HCT116 (cell line): Measurements from ENCODE around the gene CA11. TPM values are rescaled to one million over a fixed set of nuclear protein-coding genes. Genes with fewer than 3 reads are reported as not detected.

ENCODE experiments used
- ATAC-seq: fragments of 200-7000 bp; cut with Tn5 transposase; 2 replicates; pipeline ENCODE4 v1.9.1; 2020; ENCODE audit warnings: mild to moderate bottlenecking, moderate library complexity
- BruUV-seq: library from RNA; stranded (reverse); fragments of 400-500 nt; replicated peaks from 2 replicates; lab custom pipeline; 2021; lab: Mats Ljungman, UMichigan
- CTCF ChIA-PET: fragments of 300-600 bp; sonication (Branson Sonifier 250); formaldehyde crosslinking; loops from one replicate; lab custom pipeline; 2021; ENCODE audit warnings: antibody characterized with exemption; lab: Charles Lee
- POLR2A ChIA-PET: fragments of 300-600, 350-600 bp; sonication (Branson Sonifier 250); formaldehyde crosslinking; loops from one replicate; lab custom pipeline; 2021; ENCODE audit warnings: antibody characterized with exemption; lab: Charles Lee
- RAD21 ChIA-PET, 2 experiments: fragments of 300-600 bp; sonication (Branson Sonifier 250); formaldehyde crosslinking; loops; one replicate each; lab custom pipeline; 2023; ENCODE audit warnings: low total read pairs in 2 of 2; ENCODE audit not compliant: uncharacterized antibody in 2 of 2, unreplicated experiment in 2 of 2, low non-redundant PET in 1 of 2; lab: Charles Lee
- DNase-seq: peaks from one replicate; pipeline ENCODE4 v3.0.0-alpha.2; 2010; ENCODE audit warnings: low read depth, low spot score
- H2AFZ ChIP-seq: fragments of 200-600 bp; shearing (Covaris generic), sonication (generic); 2 replicates; pipeline ENCODE4 v1.6.1; 2017; ENCODE audit warnings: low read depth, mixed run types, mixed read lengths, antibody characterized with exemption, low read length; ENCODE audit not compliant: poor library complexity, severe bottlenecking
- H3K27ac ChIP-seq: 2 replicates; pipeline ENCODE4 v1.5.1; 2012; ENCODE audit warnings: low read depth, low read length
- H3K27me3 ChIP-seq: fragments of 200-600 bp; sonication (generic); 2 replicates; pipeline ENCODE4 v1.6.1; 2016; ENCODE audit warnings: mixed run types, low read length, mixed read lengths; ENCODE audit not compliant: insufficient read depth
- H3K36me3 ChIP-seq, 2 experiments: fragments of 200-500 bp in 1 of 2; fragments of 200-600 bp in 1 of 2; sonication (Bioruptor generic) in 1 of 2; sonication (generic) in 1 of 2; 2 replicates each; pipeline versions ENCODE4 v1.5.1 to v1.6.1; 2014 to 2016; ENCODE audit warnings: low read length in 2 of 2, inconsistent platforms in 1 of 2, mixed read lengths in 1 of 2, mixed run types in 1 of 2; ENCODE audit not compliant: insufficient read depth in 2 of 2, control insufficient read depth in 1 of 2
- H3K4me1 ChIP-seq, 2 experiments: fragments of 200-600 bp in 1 of 2; sonication (generic) in 1 of 2; 2 replicates each; pipeline versions ENCODE4 v1.5.1 to v1.6.1; 2012 to 2017; ENCODE audit warnings: low read length in 2 of 2, inconsistent platforms in 1 of 2, mild to moderate bottlenecking in 1 of 2, mixed read lengths in 1 of 2, mixed run types in 1 of 2, moderate library complexity in 1 of 2; ENCODE audit not compliant: insufficient read depth in 2 of 2, control insufficient read depth in 1 of 2
- H3K4me2 ChIP-seq: fragments of 200-600 bp; sonication (generic); 2 replicates; pipeline ENCODE4 v1.6.1; 2017; ENCODE audit warnings: mixed run types, low read length, mixed read lengths
- H3K4me3 ChIP-seq, 2 experiments: fragments of 200-600 bp in 1 of 2; sonication (generic) in 1 of 2; replicated peaks in 1 of 2; 2 replicates each; pipeline ENCODE4 v1.5.1; 2011 to 2016; ENCODE audit warnings: low read length in 2 of 2, control low read depth in 1 of 2, low read depth in 1 of 2, mild to moderate bottlenecking in 1 of 2, mixed read lengths in 1 of 2, mixed run types in 1 of 2
- H3K79me2 ChIP-seq: fragments of 200-600 bp; sonication (generic); 2 replicates; pipeline ENCODE4 v1.6.1; 2017; ENCODE audit warnings: mild to moderate bottlenecking, mixed run types, low read length, moderate library complexity, mixed read lengths; ENCODE audit not compliant: insufficient read depth
- H3K9ac ChIP-seq: fragments of 200-600 bp; sonication (generic); 2 replicates; pipeline ENCODE4 v1.6.1; 2016; ENCODE audit warnings: low read length, mixed read lengths
- H3K9me2 ChIP-seq: fragments of 200-600 bp; sonication (generic), shearing (Covaris generic); 2 replicates; pipeline ENCODE4 v1.6.1; 2017; ENCODE audit warnings: mixed run types, mild to moderate bottlenecking, moderate library complexity; ENCODE audit not compliant: insufficient read depth
- H3K9me3 ChIP-seq, 2 experiments: fragments of 200-500 bp in 1 of 2; fragments of 200-600 bp in 1 of 2; sonication (Bioruptor generic) in 1 of 2; sonication (generic) in 1 of 2; 2 replicates each; pipeline ENCODE4 v1.6.1; 2014 to 2017; ENCODE audit warnings: low read length in 2 of 2, mixed read lengths in 2 of 2, inconsistent platforms in 1 of 2, low read depth in 1 of 2, mild to moderate bottlenecking in 1 of 2, mixed run types in 1 of 2, moderate library complexity in 1 of 2; ENCODE audit not compliant: control insufficient read depth in 1 of 2, insufficient read depth in 1 of 2
- H4K20me1 ChIP-seq: fragments of 200-600 bp; sonication (generic), shearing (Covaris generic); 2 replicates; pipeline ENCODE4 v1.6.1; 2017; ENCODE audit warnings: mixed run types, mild to moderate bottlenecking, moderate library complexity; ENCODE audit not compliant: insufficient read depth
- ATF3 ChIP-seq: IDR thresholded peaks from 2 replicates; pipeline ENCODE4 v1.6.1; 2012
- CBX3 ChIP-seq: IDR thresholded peaks from 2 replicates; pipeline ENCODE4 v1.6.1; 2012; ENCODE audit warnings: low read depth
- CTCF ChIP-seq, 3 experiments: fragments of 200-600 bp in 1 of 3; sonication (generic) in 1 of 3; IDR thresholded peaks in 2 of 3; conservative IDR thresholded peaks in 1 of 3; 2 replicates each; pipeline ENCODE4 v1.5.1; 2012 to 2017; ENCODE audit warnings: low read depth in 2 of 3, low read length in 2 of 3, antibody characterized with exemption in 1 of 3, borderline replicate concordance in 1 of 3, control low read depth in 1 of 3, mild to moderate bottlenecking in 1 of 3, mixed read lengths in 1 of 3, mixed run types in 1 of 3, moderate library complexity in 1 of 3; ENCODE audit not compliant: insufficient read depth in 1 of 3
- EGR1 ChIP-seq: IDR thresholded peaks from 2 replicates; pipeline ENCODE4 v1.6.1; 2012; ENCODE audit warnings: low read depth
- ELF1 ChIP-seq: IDR thresholded peaks from 2 replicates; pipeline ENCODE4 v1.6.1; 2012; ENCODE audit warnings: low read depth, borderline replicate concordance
- EZH2 ChIP-seq: fragments of 200-600 bp; sonication (generic); IDR thresholded peaks from 2 replicates; pipeline ENCODE4 v1.6.1; 2017; ENCODE audit warnings: antibody characterized with exemption, mixed run types
- EZH2phosphoT487 ChIP-seq: fragments of 200-600 bp; IDR thresholded peaks from 2 replicates; pipeline ENCODE4 v1.6.1; 2018; ENCODE audit warnings: antibody characterized with exemption, borderline replicate concordance
- FOSL1 ChIP-seq: IDR thresholded peaks from 2 replicates; pipeline ENCODE4 v1.6.1; 2012; ENCODE audit warnings: low read depth
- JUND ChIP-seq: IDR thresholded peaks from 2 replicates; pipeline ENCODE4 v1.6.1; 2012
- MAX ChIP-seq: IDR thresholded peaks from 2 replicates; pipeline ENCODE4 v1.6.1; 2012
- POLR2A ChIP-seq: IDR thresholded peaks from 2 replicates; pipeline ENCODE4 v1.7.0; 2011; ENCODE audit warnings: borderline replicate concordance; ENCODE audit not compliant: insufficient read depth, insufficient read length; ENCODE audit errors: extremely low read depth
- POLR2AphosphoS5 ChIP-seq: IDR thresholded peaks from 2 replicates; pipeline ENCODE4 v1.6.1; 2011; ENCODE audit warnings: mild to moderate bottlenecking, low read depth, low read length, moderate library complexity
- REST ChIP-seq: IDR thresholded peaks from 2 replicates; pipeline ENCODE4 v1.6.1; 2012; ENCODE audit warnings: low read depth
- SIN3A ChIP-seq: IDR thresholded peaks from 2 replicates; pipeline ENCODE4 v1.6.1; 2012; ENCODE audit warnings: low read depth
- SRF ChIP-seq: IDR thresholded peaks from 2 replicates; pipeline ENCODE4 v1.6.1; 2012; ENCODE audit warnings: low read depth
- TCF7L2 ChIP-seq: IDR thresholded peaks from 2 replicates; pipeline ENCODE4 v1.7.0; 2011; ENCODE audit warnings: borderline replicate concordance, inconsistent platforms; ENCODE audit not compliant: insufficient read depth, insufficient read length; ENCODE audit errors: extremely low read depth
- YY1 ChIP-seq: IDR thresholded peaks from 2 replicates; pipeline ENCODE4 v1.6.1; 2011; ENCODE audit warnings: low read length, low read depth, moderate library complexity, mild to moderate bottlenecking; ENCODE audit not compliant: insufficient replicate concordance; ENCODE audit errors: extremely low read depth
- ZBTB33 ChIP-seq: IDR thresholded peaks from 2 replicates; pipeline ENCODE4 v1.6.1; 2011; ENCODE audit warnings: mild to moderate bottlenecking, low read length, moderate library complexity; ENCODE audit not compliant: insufficient replicate concordance; ENCODE audit errors: extremely low read depth
- ZFX ChIP-seq: fragments of 450-650 bp; IDR thresholded peaks from 2 replicates; pipeline ENCODE4 v1.6.1; 2017
- intact Hi-C: fragments of 100-400 bp; cut with micrococcal nuclease; formaldehyde crosslinking; loops from 2 replicates; pipeline ENCODE4 v1.10.0; 2022
- total RNA-seq: library from RNA; stranded (reverse); gene quantifications from one replicate; pipeline ENCODE4 v1.2.1, GENCODE V29; 2021; ENCODE audit not compliant: unreplicated experiment

Gene CA11
- total RNA-seq, 1 experiment from 2014 or later = 29.6 TPM

GRCh38 chr19:48678201-48678600 lies 32.2 kb upstream of the CA11 start (continued):
- no peak for TF ChIP-seq ZFX
- TF ChIP-seq FOSL1 = no peak
- TF ChIP-seq SRF = no peak
- TF ChIP-seq POLR2AphosphoS5 = no peak
- TF ChIP-seq, all 23 proteins: peak for 0

GRCh38 chr19:48676887-48677286 lies 30.9 kb upstream of the CA11 start:
- DNase-seq (no peak), ATAC-seq (no peak)
- H3K27ac ChIP-seq = no peak overlapping the region
- no TSS peak for BruUV-seq
- intact Hi-C loops = no loop called here
- no peaks in the 10 kb centered on the region for H3K36me3 ChIP-seq
- no peak overlapping the region for H3K4me2 ChIP-seq
- CTCF ChIA-PET = interaction anchor here (3.0 to 3.1 kb wide), 2 partner anchors 19 to 62 kb away, joined by 12 to 16 read pairs; partner anchors contain the start of gene FUT2
- no peaks in the 10 kb centered on the region for H3K27me3 ChIP-seq
- no peaks in the 10 kb centered on the region for H3K79me2 ChIP-seq
- no peak overlapping the region for H3K9ac ChIP-seq
- no peak overlapping the region for H2AFZ ChIP-seq
- POLR2A ChIA-PET = interaction anchor here (1.4 kb wide), 1 partner anchor 19 kb away, joined by 3 read pairs; the partner anchor contains the start of gene FUT2
- no peaks in the 10 kb centered on the region for H3K9me3 ChIP-seq
- H3K4me1 ChIP-seq = peaks cover 13 to 25% of the 10 kb centered on the region in 2 experiments
- RAD21 ChIA-PET = no interaction called here
- H4K20me1 ChIP-seq = no peaks in the 10 kb centered on the region
- no peak overlapping the region for H3K4me3 ChIP-seq
- no peaks in the 10 kb centered on the region for H3K9me2 ChIP-seq
- TF ChIP-seq YY1 (no peak), POLR2A (no peak), ATF3 (no peak), ELF1 (no peak), TCF7L2 (no peak), ZFX (no peak), EZH2 (no peak), SIN3A (no peak), ZBTB33 (no peak), MAX (no peak), EGR1 (no peak), CBX3 (no peak), JUND (no peak), CTCF (IDR thresholded peaks at IDR 0.05 in 2 of 3, conservative IDR thresholded peaks at IDR 0.05 in 1 of 3; ENCODE audit: borderline replicate concordance in 1 of 3, insufficient read depth in 1 of 3, low read depth in 2 of 3, low read length in 2 of 3) (no peak), EZH2phosphoT487 (no peak), REST (no peak), POLR2AphosphoS5 (no peak)
